CD4-positive, alpha-beta T cell treated with Interleukin-17A for 1 hour (primary cell): ENCODE data around the gene SPATS2L.

ENCODE experiments used
- DNase-seq: peaks from one replicate; pipeline ENCODE4 v3.0.0-alpha.2; 2020

SPATS2L gene

GRCh38 chr2:200525066-200525465 is 218.6 kb downstream of the SPATS2L start:
- DNase-seq: no peak

DNA sequence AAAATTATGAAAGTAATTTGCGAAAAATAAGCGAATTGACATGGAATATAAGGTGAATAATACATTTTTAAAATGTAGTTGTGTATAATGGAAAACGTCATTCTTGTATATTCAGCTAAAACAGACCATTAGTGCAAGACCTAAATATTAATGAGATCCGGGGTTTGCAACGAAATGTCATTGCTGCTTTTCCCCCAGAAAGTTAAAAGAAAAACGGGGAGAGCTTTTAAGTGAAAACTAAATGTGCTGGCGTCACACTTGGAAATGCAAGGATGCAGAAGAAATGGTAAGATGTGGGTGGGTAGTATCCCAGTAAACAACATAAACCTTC is 219.0 kb downstream of the SPATS2L start:
- no peak for DNase-seq

GRCh38 chr2:200525882-200526651 is 219.6 kb downstream of the SPATS2L start, which contains the start of gene SGO2:
SGO2 (plus strand) TSS chr2:200526207; CDS start chr2:200532976, 6,769 bp downstream.
- DNase-seq: peak; percentile 96

DNA sequence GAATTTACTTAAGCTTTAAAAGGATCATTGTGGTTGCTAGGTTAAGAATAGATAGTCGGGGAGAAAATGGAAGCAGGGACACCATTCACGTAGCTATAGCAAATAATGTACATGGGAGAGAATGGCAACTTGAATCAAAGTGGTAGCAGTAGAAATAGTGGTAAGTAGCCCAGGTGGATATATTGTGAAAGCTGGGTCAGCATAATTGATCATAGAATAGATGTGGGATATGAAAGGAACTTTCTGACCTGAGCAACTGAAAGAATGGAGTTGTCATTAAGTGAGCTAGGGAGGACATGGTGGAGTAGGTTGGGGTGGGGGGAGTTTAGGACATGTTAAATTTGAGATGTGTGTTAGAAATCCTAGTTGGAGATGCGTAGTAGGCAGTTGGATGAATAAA is 221.7 kb downstream of the SPATS2L start:
- DNase-seq: no peak
